Karpas-422 (cell line): ENCODE measurements around the gene ANXA4. TPM values are rescaled to one million over a fixed set of nuclear protein-coding genes. Genes with fewer than 3 reads are reported as not detected.

Source experiments
- DNase-seq: peaks from one replicate; pipeline ENCODE4 v3.0.0-alpha.2; 2015
- H2AFZ ChIP-seq: fragments of 200-600 bp; sonication (generic); 2 replicates; pipeline ENCODE4 v1.6.1; 2014; ENCODE audit warnings: antibody characterized with exemption, low read length, mixed read lengths
- H3K27ac ChIP-seq: fragments of 200-600 bp; sonication (generic); 2 replicates; pipeline ENCODE4 v1.5.1; 2014; ENCODE audit warnings: mild to moderate bottlenecking, low read length, moderate library complexity
- H3K27me3 ChIP-seq: fragments of 200-600 bp; sonication (generic); 2 replicates; pipeline ENCODE4 v1.6.1; 2014; ENCODE audit warnings: low read length, mixed read lengths
- H3K36me3 ChIP-seq: fragments of 200-600 bp; sonication (generic); 2 replicates; pipeline ENCODE4 v1.6.1; 2014; ENCODE audit warnings: low read length, mixed read lengths; ENCODE audit not compliant: insufficient read depth
- H3K4me1 ChIP-seq: fragments of 200-600 bp; sonication (generic); 2 replicates; pipeline ENCODE4 v1.6.1; 2014; ENCODE audit warnings: mild to moderate bottlenecking, low read length, mixed read lengths
- H3K4me2 ChIP-seq: fragments of 200-600 bp; sonication (generic); 2 replicates; pipeline ENCODE4 v1.6.1; 2014; ENCODE audit warnings: low read length, low read depth, mild to moderate bottlenecking; ENCODE audit not compliant: poor library complexity, severe bottlenecking
- H3K4me3 ChIP-seq: fragments of 200-600 bp; sonication (generic); 2 replicates; pipeline ENCODE4 v1.5.1; 2014; ENCODE audit warnings: mild to moderate bottlenecking, antibody characterized with exemption, low read length, mixed read lengths
- H3K79me2 ChIP-seq: fragments of 200-600 bp; sonication (generic); 2 replicates; pipeline ENCODE4 v1.6.1; 2014; ENCODE audit warnings: mild to moderate bottlenecking, low read length, mixed read lengths
- H3K9ac ChIP-seq: fragments of 200-600 bp; sonication (generic); 2 replicates; pipeline ENCODE4 v1.6.0; 2014; ENCODE audit warnings: low read length
- H3K9me2 ChIP-seq: fragments of 200-600 bp; sonication (generic), shearing (Covaris generic); replicated peaks from 2 replicates; pipeline ENCODE4 v1.6.0; 2014; ENCODE audit warnings: mild to moderate bottlenecking, low read length, moderate library complexity; ENCODE audit not compliant: insufficient read depth
- H3K9me3 ChIP-seq: fragments of 300-700, 200-600 bp; sonication (generic); 2 replicates; pipeline ENCODE4 v1.6.1; 2014; ENCODE audit warnings: low read length, mixed read lengths
- H4K20me1 ChIP-seq: fragments of 200-600 bp; sonication (generic); 2 replicates; pipeline ENCODE4 v1.6.1; 2014; ENCODE audit warnings: mild to moderate bottlenecking, antibody characterized with exemption, low read length, low read depth; ENCODE audit not compliant: insufficient read depth
- total RNA-seq: library from RNA; depleted of rRNA; stranded (reverse); fragments of >200 nt; shearing (Covaris generic); gene quantifications from 2 replicates; pipeline ENCODE4 v1.2.3, GENCODE V29; 2014; ENCODE audit warnings: low replicate concordance

Gene ANXA4
- total RNA-seq, 1 experiment from 2014 or later: 1.1 TPM

DNA sequence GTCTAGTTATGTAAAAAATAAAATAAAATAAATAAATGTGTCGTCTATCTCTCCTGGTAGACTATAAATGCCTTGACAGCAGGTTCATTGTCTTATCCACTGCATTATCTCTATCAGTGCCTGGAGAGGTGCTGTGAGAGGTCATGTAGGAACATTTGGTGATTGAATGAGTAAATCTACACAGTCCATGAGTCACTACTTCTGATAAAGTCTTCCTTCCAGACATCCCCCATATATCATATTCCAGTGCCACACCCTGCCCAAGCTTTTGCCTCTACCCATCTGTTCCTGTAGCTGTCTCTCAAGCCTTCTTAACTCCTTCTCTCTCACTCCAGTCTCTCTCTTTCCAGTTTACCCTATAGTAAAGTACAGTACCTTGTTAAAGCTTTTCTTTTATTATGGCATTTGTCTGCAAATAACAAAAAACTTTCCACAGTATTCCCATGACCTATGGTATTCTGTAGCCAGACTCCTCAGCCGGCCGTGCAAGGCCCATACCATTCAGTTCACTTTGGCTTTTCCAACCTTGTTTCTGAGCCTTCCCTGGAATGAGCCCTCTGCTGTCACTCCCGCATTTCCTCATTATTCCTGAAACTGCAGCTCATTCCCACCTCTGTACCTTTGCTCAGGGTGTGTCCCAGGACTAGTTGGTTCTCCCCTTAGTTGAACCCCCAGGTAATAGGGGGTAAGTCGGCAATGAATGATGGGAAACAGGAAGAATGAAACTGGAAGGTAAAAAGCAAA, 37.5 kb downstream of the ANXA4 start:
- no peaks in the 10 kb centered on the region for H3K9me3 ChIP-seq
- H3K4me1 ChIP-seq: peaks cover 15% of the 10 kb centered on the region
- no peaks in the 10 kb centered on the region for H4K20me1 ChIP-seq
- no peak overlapping the region for H2AFZ ChIP-seq
- no peaks in the 10 kb centered on the region for H3K27me3 ChIP-seq
- H3K27ac ChIP-seq: no peak overlapping the region
- H3K4me3 ChIP-seq: no peak overlapping the region
- no peak for DNase-seq
- no peak overlapping the region for H3K4me2 ChIP-seq
- no peaks in the 10 kb centered on the region for H3K36me3 ChIP-seq
- H3K79me2 ChIP-seq: no peaks in the 10 kb centered on the region
- no peak overlapping the region for H3K9ac ChIP-seq
- no peaks in the 10 kb centered on the region for H3K9me2 ChIP-seq

GRCh38 chr2:69780921-69781320, 39.0 kb downstream of the ANXA4 start:
- no peak for DNase-seq
- Histone ChIP-seq H3K4me1 (peaks cover 15% of the 10 kb centered on the region), H3K9me3 (no peaks in the 10 kb centered on the region), H2AFZ (no peak overlapping the region), H3K4me2 (no peak overlapping the region), H3K4me3 (no peak overlapping the region), H3K9me2 (no peaks in the 10 kb centered on the region), H4K20me1 (no peaks in the 10 kb centered on the region), H3K36me3 (no peaks in the 10 kb centered on the region), H3K27me3 (no peaks in the 10 kb centered on the region), H3K27ac (no peak overlapping the region), H3K79me2 (no peaks in the 10 kb centered on the region), H3K9ac (no peak overlapping the region)

DNA sequence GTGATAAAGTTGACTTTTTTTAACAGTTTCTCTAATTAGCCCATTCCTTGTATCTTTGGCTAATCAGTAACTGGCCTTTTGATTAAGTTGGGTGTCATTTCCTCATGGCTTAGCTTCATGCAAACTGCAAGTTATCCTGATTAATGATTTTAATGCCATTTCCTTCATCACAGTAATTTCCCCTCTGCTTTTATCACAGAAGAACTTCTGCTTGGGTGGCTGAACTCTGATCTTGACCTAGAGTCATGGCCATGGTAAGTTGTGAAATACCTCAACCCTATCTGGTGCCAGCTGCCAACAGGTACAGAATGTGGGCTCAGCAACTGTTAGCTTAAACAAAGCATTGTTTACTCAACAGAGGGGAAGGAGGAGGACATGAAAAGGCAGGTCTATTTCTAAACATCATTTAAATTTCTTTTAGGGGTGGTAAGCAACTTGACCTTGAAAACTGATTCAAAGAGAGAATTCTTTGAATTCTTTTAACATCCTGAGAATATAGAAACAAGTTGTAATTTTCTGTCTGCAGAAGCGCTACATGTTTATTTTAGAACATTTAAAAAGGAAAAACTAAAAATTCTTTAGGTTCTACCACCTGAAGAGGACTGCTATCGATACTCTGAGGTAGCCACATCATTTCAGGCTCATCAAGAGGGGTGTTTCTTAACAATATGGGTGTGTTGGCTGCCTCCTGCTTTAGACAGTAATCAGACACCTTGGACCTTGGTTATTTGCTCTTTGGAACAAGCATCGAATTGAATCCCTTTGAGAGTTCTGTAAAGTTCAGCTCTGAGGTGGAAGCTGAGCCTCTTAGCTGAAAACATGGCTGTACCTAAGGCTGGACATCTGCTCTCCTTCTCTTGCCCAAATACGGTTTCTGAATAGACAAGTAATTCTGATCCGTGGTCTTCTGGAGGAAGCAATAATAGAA, 39.7 kb downstream of the ANXA4 start:
- H3K4me3 ChIP-seq: no peak overlapping the region
- H3K4me1 ChIP-seq: peaks cover 15% of the 10 kb centered on the region
- H3K4me2 ChIP-seq: peak overlapping the region; percentile 8
- no peak for DNase-seq
- H3K36me3 ChIP-seq: no peaks in the 10 kb centered on the region
- H3K9me3 ChIP-seq: no peaks in the 10 kb centered on the region
- H3K79me2 ChIP-seq: no peaks in the 10 kb centered on the region
- no peaks in the 10 kb centered on the region for H3K27me3 ChIP-seq
- no peak overlapping the region for H3K27ac ChIP-seq
- H4K20me1 ChIP-seq: no peaks in the 10 kb centered on the region
- no peak overlapping the region for H3K9ac ChIP-seq
- 0 out of 2 replicates have a peak overlapping the region, but pooled peaks have one; percentile 44 for H2AFZ ChIP-seq
- no peaks in the 10 kb centered on the region for H3K9me2 ChIP-seq

- Histone ChIP-seq H3K9me2 (no peaks in the 10 kb centered on the region), H4K20me1 (no peaks in the 10 kb centered on the region), H2AFZ (no peak overlapping the region), H3K4me1 (peaks cover 15% of the 10 kb centered on the region), H3K27me3 (no peaks in the 10 kb centered on the region), H3K36me3 (no peaks in the 10 kb centered on the region), H3K4me2 (no peak overlapping the region), H3K9ac (no peak overlapping the region), H3K4me3 (no peak overlapping the region), H3K27ac (no peak overlapping the region), H3K79me2 (no peaks in the 10 kb centered on the region), H3K9me3 (no peaks in the 10 kb centered on the region)
- DNase-seq: no peak
Observed at GRCh38 chr2:69784228-69784627, 42.3 kb downstream of the ANXA4 start.

DNA sequence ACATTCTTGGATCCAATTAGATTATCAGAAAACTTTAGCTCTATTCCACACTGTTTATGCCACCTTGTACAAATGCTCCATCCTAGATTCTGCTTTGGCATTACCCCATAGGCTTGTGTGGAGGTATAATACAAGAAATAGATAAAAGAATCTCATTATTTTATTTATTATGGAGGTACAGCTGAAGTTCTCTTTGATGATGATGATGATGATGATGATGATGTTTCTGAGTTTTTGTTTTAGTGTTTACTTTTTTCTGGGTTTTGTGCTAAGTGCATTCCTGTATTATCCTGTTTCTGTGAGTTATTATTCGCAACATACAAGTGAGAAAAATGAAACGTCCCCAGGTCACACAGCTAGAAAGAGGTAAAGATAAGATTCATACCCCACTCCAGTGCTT, 43.4 kb downstream of the ANXA4 start:
- DNase-seq: no peak
- H3K9me3 ChIP-seq: no peaks in the 10 kb centered on the region
- H3K4me3 ChIP-seq: no peak overlapping the region
- H3K9me2 ChIP-seq: no peaks in the 10 kb centered on the region
- peaks cover 25% of the 10 kb centered on the region for H3K4me1 ChIP-seq
- H3K9ac ChIP-seq: no peak overlapping the region
- no peaks in the 10 kb centered on the region for H3K36me3 ChIP-seq
- no peaks in the 10 kb centered on the region for H4K20me1 ChIP-seq
- no peak overlapping the region for H3K4me2 ChIP-seq
- no peak overlapping the region for H3K27ac ChIP-seq
- no peaks in the 10 kb centered on the region for H3K27me3 ChIP-seq
- no peaks in the 10 kb centered on the region for H3K79me2 ChIP-seq
- H2AFZ ChIP-seq: no peak overlapping the region

- no peak overlapping the region for H3K9ac ChIP-seq
- H3K36me3 ChIP-seq: no peaks in the 10 kb centered on the region
- H3K27ac ChIP-seq: no peak overlapping the region
- H3K79me2 ChIP-seq: no peaks in the 10 kb centered on the region
- no peaks in the 10 kb centered on the region for H3K9me3 ChIP-seq
- no peak overlapping the region for H2AFZ ChIP-seq
- H3K9me2 ChIP-seq: no peaks in the 10 kb centered on the region
- H3K4me3 ChIP-seq: no peak overlapping the region
- no peak for DNase-seq
- H3K4me2 ChIP-seq: no peak overlapping the region
- peaks cover 29% of the 10 kb centered on the region for H3K4me1 ChIP-seq
- no peaks in the 10 kb centered on the region for H3K27me3 ChIP-seq
- no peaks in the 10 kb centered on the region for H4K20me1 ChIP-seq
Observed at GRCh38 chr2:69786052-69786560, 44.2 kb downstream of the ANXA4 start.

DNA sequence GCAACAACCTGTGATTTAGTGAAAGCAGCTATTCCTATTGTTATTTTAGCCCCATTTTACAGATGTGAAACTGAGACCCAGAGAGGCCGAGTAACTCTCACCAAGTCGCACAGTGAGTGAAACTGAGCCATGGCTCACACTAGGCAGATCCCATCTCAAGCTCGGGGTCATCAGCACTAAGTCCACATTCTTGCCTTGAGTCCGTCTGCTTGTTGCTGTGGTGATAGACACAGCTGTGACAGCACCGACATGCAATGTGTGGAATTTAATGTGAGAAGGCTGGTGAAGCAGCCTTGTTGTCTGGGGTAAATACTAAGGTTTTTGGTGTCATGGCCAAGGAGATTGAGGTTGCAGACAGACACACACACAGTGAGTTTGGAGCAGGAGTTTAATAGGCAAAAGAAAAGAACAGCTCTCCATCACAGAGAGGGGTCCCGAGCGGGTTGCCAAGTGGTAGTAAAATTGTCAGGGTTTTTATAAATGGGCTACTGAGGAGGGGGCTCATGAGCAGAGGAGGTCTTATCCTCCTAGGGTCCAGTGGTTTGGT, 47.3 kb downstream of the ANXA4 start:
- no peak overlapping the region for H3K27ac ChIP-seq
- H3K36me3 ChIP-seq: no peaks in the 10 kb centered on the region
- H3K4me2 ChIP-seq: no peak overlapping the region
- H3K27me3 ChIP-seq: no peaks in the 10 kb centered on the region
- no peak overlapping the region; the same call in 1 of the 2 replicates for H3K9ac ChIP-seq
- no peaks in the 10 kb centered on the region for H3K79me2 ChIP-seq
- H3K4me3 ChIP-seq: no peak overlapping the region
- no peaks in the 10 kb centered on the region for H4K20me1 ChIP-seq
- peaks cover 21% of the 10 kb centered on the region for H3K4me1 ChIP-seq
- no peaks in the 10 kb centered on the region for H3K9me3 ChIP-seq
- no peak for DNase-seq
- H2AFZ ChIP-seq: no peak overlapping the region
- no peaks in the 10 kb centered on the region for H3K9me2 ChIP-seq
